T-helper 1 cell treated with Interleukin-12 subunit alpha and Interleukin-12 subunit beta and Interleukin-4 antibody, amounts not matched to agents 30 μg/mL and 1 μg/mL, for 36 hours (primary cell): ENCODE measurements around the gene PTPRN2.
"Not testable (repeated sequence)": the region's sequence is repeated elsewhere in the genome, so short reads cannot be mapped to it uniquely, and the experiment has no call there.

Source experiments
- H3K27ac Mint-ChIP-seq: one replicate; pipeline ENCODE4 v1.8.0; 2021; ENCODE audit warnings: mild to moderate bottlenecking, mixed read lengths
- H3K27me3 Mint-ChIP-seq: one replicate; pipeline ENCODE4 v1.8.0; 2021; ENCODE audit warnings: low read depth, mixed read lengths
- H3K36me3 Mint-ChIP-seq: one replicate; pipeline ENCODE4 v1.8.0; 2021; ENCODE audit warnings: low read depth, mixed read lengths
- H3K4me1 Mint-ChIP-seq: one replicate; pipeline ENCODE4 v1.8.0; 2021; ENCODE audit warnings: low read depth, mixed read lengths
- H3K4me3 Mint-ChIP-seq: one replicate; pipeline ENCODE4 v1.8.0; 2021; ENCODE audit warnings: mild to moderate bottlenecking, moderate library complexity, mixed read lengths
- H3K9me3 Mint-ChIP-seq: one replicate; pipeline ENCODE4 v1.8.0; 2021; ENCODE audit warnings: mixed read lengths

PTPRN2 gene

DNA sequence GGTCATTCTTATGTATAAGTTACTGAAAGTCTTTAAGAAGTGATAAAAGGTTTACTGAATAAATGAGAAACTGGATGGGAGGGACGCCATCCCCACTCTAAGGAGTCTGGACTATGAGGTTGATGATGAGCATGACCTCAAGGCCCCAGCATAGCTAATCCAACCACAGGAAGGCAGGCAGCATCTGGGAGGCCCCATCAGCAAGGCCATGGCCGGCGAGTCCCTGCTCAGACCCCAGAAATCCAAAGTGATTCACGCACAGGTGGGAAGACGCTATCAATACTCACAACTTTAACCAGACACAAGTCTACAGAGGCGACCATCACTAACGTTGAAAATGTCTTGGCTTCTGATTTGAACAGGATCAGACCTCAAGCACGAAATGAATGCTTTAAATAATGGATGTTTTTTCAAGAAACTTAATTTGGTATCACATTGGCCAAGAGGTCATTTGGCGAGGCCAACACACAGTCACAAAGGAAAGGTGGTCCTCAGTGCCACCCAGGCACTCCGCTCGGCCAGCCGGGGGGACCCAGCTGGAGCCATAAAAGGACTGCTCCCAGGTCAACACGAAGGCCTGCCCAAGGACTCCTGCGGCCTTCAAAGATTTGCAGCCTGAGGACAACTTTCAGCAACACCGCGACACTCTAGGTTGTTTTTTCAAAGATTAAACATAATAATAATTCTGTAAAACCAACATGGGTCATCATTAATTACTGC lies 228.5 kb downstream of the PTPRN2 start:
- Mint-ChIP-seq H3K36me3 (no peaks in the 10 kb centered on the region), H3K9me3 (no peaks in the 10 kb centered on the region), H3K27me3 (peaks cover 1% of the 10 kb centered on the region), H3K4me1 (no peaks in the 10 kb centered on the region), H3K4me3 (no peak overlapping the region), H3K27ac (no peak overlapping the region)

DNA sequence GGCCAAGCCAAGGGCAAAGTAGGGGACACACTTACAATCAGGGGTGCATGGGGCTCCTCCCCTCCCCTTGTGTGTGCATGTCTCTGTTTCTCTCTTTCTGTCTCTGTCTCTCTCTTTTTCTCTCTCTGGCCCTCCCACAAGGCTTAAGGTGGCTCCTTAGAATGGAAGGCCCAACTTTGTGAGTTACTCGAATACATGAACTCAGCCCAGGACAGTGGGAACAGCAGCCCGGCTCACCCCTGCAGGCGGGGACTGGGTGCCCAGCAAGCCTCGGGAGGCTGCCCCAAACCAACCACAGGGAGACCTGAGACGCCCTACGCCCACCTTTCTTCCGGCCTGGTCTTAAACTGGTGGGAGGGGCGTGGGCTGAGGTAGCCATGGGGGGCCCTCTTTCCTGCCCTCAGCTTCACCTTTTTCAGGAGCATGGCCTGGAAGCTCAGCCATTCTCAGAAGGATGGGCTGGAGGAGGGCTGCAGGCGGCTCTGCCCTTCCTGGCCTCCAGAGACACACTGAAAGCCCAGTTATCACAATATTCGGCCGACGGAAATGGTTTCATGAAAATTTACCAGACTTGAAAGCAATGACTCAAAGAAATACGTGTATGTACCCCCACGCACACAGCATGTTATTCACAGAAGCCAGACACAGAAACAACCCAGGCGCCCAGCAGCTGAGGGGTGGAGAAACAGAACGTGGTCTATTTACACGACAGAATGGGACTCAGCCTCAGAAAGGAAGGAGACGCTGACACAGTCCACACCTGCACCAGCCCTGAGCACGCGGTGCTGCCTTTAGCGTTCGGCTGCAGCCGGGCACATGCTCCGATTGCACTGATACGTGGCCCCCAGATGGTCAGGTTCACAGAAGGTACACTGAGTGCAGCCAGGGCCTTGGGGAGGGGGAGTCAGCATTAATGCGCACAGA lies 229.5 kb downstream of the PTPRN2 start:
- H3K4me3 Mint-ChIP-seq, result no peak overlapping the region
- H3K9me3 Mint-ChIP-seq, result no peaks in the 10 kb centered on the region
- H3K36me3 Mint-ChIP-seq, result no peaks in the 10 kb centered on the region
- H3K27me3 Mint-ChIP-seq, result peaks cover 3% of the 10 kb centered on the region
- H3K4me1 Mint-ChIP-seq, result no peaks in the 10 kb centered on the region
- no peak overlapping the region for H3K27ac Mint-ChIP-seq

- H3K4me1 Mint-ChIP-seq, result no peaks in the 10 kb centered on the region
- no peaks in the 10 kb centered on the region for H3K36me3 Mint-ChIP-seq
- H3K4me3 Mint-ChIP-seq, result no peak overlapping the region
- H3K27ac Mint-ChIP-seq, result no peak overlapping the region
- peaks cover 3% of the 10 kb centered on the region for H3K27me3 Mint-ChIP-seq
- no peaks in the 10 kb centered on the region for H3K9me3 Mint-ChIP-seq
Measured at GRCh38 chr7:158357106-158357897, 230.3 kb downstream of the PTPRN2 start.

DNA sequence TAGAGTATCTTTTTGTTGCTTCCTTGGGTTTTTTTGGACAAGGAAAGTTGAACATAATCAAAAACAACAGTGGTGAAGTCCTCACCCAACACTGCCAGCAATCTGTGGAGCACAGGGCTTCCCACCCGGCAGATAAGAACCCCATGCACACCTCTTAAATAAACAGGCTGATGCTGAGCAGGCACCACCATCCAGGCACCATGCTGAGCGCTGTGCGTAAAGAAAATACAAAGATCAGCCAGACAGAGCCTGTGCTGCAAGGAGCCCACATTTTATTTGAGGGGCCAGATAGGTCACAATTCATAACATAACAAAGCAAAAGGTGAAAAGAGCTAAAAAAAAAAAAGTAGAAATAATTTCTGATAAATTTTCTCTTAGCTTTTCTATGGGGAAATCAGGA lies 231.2 kb downstream of the PTPRN2 start:
- peaks cover 3% of the 10 kb centered on the region for H3K27me3 Mint-ChIP-seq
- H3K4me3 Mint-ChIP-seq, result no peak overlapping the region
- H3K27ac Mint-ChIP-seq, result no peak overlapping the region
- no peaks in the 10 kb centered on the region for H3K9me3 Mint-ChIP-seq
- no peaks in the 10 kb centered on the region for H3K36me3 Mint-ChIP-seq
- H3K4me1 Mint-ChIP-seq, result no peaks in the 10 kb centered on the region

GRCh38 chr7:158355456-158356065 lies 232.1 kb downstream of the PTPRN2 start:
- Mint-ChIP-seq H3K9me3 (no peaks in the 10 kb centered on the region), H3K4me3 (no peak overlapping the region), H3K27me3 (peaks cover 3% of the 10 kb centered on the region), H3K4me1 (no peaks in the 10 kb centered on the region), H3K27ac (no peak overlapping the region), H3K36me3 (no peaks in the 10 kb centered on the region)

GRCh38 chr7:158354861-158355260 lies 232.8 kb downstream of the PTPRN2 start:
- Mint-ChIP-seq H3K9me3 (no peaks in the 10 kb centered on the region), H3K4me3 (no peak overlapping the region), H3K4me1 (no peaks in the 10 kb centered on the region), H3K27me3 (peaks cover 3% of the 10 kb centered on the region), H3K27ac (no peak overlapping the region), H3K36me3 (no peaks in the 10 kb centered on the region)

GRCh38 chr7:158353606-158354570 lies 233.7 kb downstream of the PTPRN2 start:
- Mint-ChIP-seq H3K36me3 (no peaks in the 10 kb centered on the region), H3K27ac (no peak overlapping the region), H3K4me3 (no peak overlapping the region), H3K9me3 (no peaks in the 10 kb centered on the region), H3K27me3 (peaks cover 3% of the 10 kb centered on the region), H3K4me1 (no peaks in the 10 kb centered on the region)

DNA sequence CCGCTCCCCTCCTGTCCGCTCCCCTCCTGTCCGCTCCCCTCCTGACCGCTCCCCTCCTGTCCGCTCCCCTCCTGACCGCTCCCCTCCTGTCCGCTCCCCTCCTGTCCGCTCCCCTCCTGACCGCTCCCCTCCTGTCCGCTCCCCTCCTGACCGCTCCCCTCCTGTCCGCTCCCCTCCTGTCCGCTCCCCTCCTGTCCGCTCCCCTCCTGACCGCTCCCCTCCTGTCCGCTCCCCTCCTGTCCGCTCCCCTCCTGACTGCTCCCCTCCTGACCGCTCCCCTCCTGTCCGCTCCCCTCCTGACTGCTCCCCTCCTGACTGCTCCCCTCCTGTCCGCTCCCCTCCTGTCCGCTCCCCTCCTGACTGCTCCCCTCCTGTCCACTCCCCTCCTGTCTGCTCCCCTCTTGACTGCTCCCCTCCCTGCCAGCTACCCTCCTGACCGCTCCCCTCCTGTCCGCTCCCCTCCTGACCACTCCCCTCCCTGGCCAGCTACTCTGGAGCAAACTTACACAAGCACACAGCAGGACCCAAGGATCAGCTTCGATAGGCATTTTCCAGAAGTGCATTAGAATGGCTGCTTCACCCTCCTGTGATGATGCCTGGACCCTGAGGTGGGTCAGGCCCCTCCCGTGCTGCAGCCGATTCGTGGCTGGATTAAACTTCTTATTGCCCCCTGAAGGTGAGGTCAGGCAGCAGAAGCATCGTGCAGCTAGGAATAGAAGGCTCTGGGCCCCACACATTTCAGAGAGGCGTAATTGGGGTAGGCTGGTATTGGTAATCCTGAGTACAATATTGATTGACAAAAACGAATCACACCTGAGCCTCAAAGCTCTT lies 235.5 kb downstream of the PTPRN2 start:
- not testable (repeated sequence) for H3K36me3 Mint-ChIP-seq, H3K27ac Mint-ChIP-seq, H3K9me3 Mint-ChIP-seq, H3K27me3 Mint-ChIP-seq, H3K4me3 Mint-ChIP-seq, H3K4me1 Mint-ChIP-seq

- H3K4me1 Mint-ChIP-seq, result no peaks in the 10 kb centered on the region
- peaks cover 3% of the 10 kb centered on the region for H3K27me3 Mint-ChIP-seq
- no peak overlapping the region for H3K4me3 Mint-ChIP-seq
- H3K36me3 Mint-ChIP-seq, result no peaks in the 10 kb centered on the region
- H3K27ac Mint-ChIP-seq, result no peak overlapping the region
- peaks cover under 1% of the 10 kb centered on the region for H3K9me3 Mint-ChIP-seq
Measured at GRCh38 chr7:158351481-158351880, 236.1 kb downstream of the PTPRN2 start.

DNA sequence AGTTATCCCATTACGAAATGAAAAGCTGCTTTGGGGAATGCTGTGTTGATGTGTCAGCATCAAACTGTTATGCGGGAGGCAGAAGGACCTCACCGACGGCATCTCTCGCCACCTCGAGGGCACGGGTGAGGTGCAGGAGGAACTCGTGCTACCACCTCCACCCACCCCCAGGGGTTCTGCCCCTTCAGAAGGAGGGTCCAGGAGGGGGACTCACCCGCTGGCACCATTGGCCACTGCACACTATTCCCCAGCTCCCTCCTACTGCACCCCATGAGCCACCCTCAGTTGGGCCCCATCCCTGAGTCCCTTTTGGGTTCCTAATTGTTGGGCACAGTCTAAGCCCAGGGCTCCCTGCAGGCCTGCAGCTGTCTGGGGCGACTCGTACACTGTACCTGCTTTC lies 236.6 kb downstream of the PTPRN2 start:
- Mint-ChIP-seq H3K36me3 (no peaks in the 10 kb centered on the region), H3K4me3 (no peak overlapping the region), H3K27ac (no peak overlapping the region), H3K27me3 (peaks cover 3% of the 10 kb centered on the region), H3K4me1 (no peaks in the 10 kb centered on the region), H3K9me3 (peaks cover 4% of the 10 kb centered on the region)

GRCh38 chr7:158350166-158350900 lies 237.3 kb downstream of the PTPRN2 start:
- Mint-ChIP-seq H3K4me3 (no peak overlapping the region), H3K4me1 (no peaks in the 10 kb centered on the region), H3K27me3 (peaks cover 3% of the 10 kb centered on the region), H3K36me3 (no peaks in the 10 kb centered on the region), H3K27ac (no peak overlapping the region), H3K9me3 (peaks cover 4% of the 10 kb centered on the region)

- H3K27ac Mint-ChIP-seq, result no peak overlapping the region
- H3K9me3 Mint-ChIP-seq, result peaks cover 9% of the 10 kb centered on the region
- H3K36me3 Mint-ChIP-seq, result no peaks in the 10 kb centered on the region
- no peak overlapping the region for H3K4me3 Mint-ChIP-seq
- no peaks in the 10 kb centered on the region for H3K27me3 Mint-ChIP-seq
- H3K4me1 Mint-ChIP-seq, result no peaks in the 10 kb centered on the region
Measured at GRCh38 chr7:158348446-158348845, 239.2 kb downstream of the PTPRN2 start.
